Epithelial cell of esophagus (primary cell): ENCODE data around the gene AHDC1.
"Not testable (repeated sequence)": the region's sequence is repeated elsewhere in the genome, so short reads cannot be mapped to it uniquely, and the experiment has no call there.

Experiments used
- DNase-seq: peaks from one replicate; pipeline ENCODE4 v3.0.0; 2010; ENCODE audit warnings: low read depth
- H3K4me3 ChIP-seq: 2 replicates; pipeline ENCODE4 v1.5.1; 2011; ENCODE audit warnings: mild to moderate bottlenecking, low read length, control low read depth
- CTCF ChIP-seq: IDR thresholded peaks from 2 replicates; pipeline ENCODE4 v1.5.1; 2011; ENCODE audit warnings: low read depth, mild to moderate bottlenecking, low read length, control low read depth, inconsistent platforms; ENCODE audit not compliant: insufficient read depth; ENCODE audit errors: missing control alignments

Gene AHDC1

GRCh38 chr1:27626031-27626935, 22.3 kb upstream of the AHDC1 start:
- no peak for DNase-seq
- no peak for TF ChIP-seq CTCF
- H3K4me3 ChIP-seq = no peak overlapping the region

- H3K4me3 ChIP-seq = no peak overlapping the region
- no peak for DNase-seq
- TF ChIP-seq CTCF = no peak
These were observed 20.7 kb upstream of the AHDC1 start for GRCh38 chr1:27624467-27625178.

GRCh38 chr1:27623327-27624212, 19.6 kb upstream of the AHDC1 start:
- DNase-seq = no peak
- TF ChIP-seq CTCF = no peak
- no peak overlapping the region for H3K4me3 ChIP-seq

GRCh38 chr1:27622828-27623227, 18.9 kb upstream of the AHDC1 start:
- no peak for DNase-seq
- no peak overlapping the region for H3K4me3 ChIP-seq
- no peak for TF ChIP-seq CTCF

- TF ChIP-seq CTCF = no peak
- peak; percentile 77 for DNase-seq
- H3K4me3 ChIP-seq = no peak overlapping the region
These were observed 17.3 kb upstream of the AHDC1 start for GRCh38 chr1:27621051-27621920.

- H3K4me3 ChIP-seq, DNase-seq: not testable (repeated sequence)
These were observed 16.0 kb upstream of the AHDC1 start for GRCh38 chr1:27619782-27620438.
